ENCODE measurements around the gene MAPKBP1.
"Not testable (repeated sequence)": the region's sequence is repeated elsewhere in the genome, so short reads cannot be mapped to it uniquely, and the experiment has no call there.

Gene MAPKBP1

GRCh38 chr15:41774062-41774881 lies at the start of gene MAPKBP1:
MAPKBP1 (plus strand) TSS chr15:41774484; CDS start chr15:41775276, 792 bp downstream.
- peak; percentile 97 for DNase-seq (ENCODE audit: low read depth)

- peak; percentile 3 for DNase-seq (ENCODE audit: low read depth)
Measured at GRCh38 chr15:41727143-41727542, 47.1 kb upstream of the MAPKBP1 start.

- not testable (repeated sequence) for DNase-seq (ENCODE audit: low read depth)
Measured at GRCh38 chr15:41728061-41728460, 46.2 kb upstream of the MAPKBP1 start.

GRCh38 chr15:41730543-41730942 lies 43.7 kb upstream of the MAPKBP1 start:
- DNase-seq (ENCODE audit: low read depth), result no peak

GRCh38 chr15:41732483-41732882 lies 41.8 kb upstream of the MAPKBP1 start:
- no peak for DNase-seq (ENCODE audit: low read depth)

- DNase-seq (ENCODE audit: low read depth), result no peak
Measured at GRCh38 chr15:41734079-41734478, 40.2 kb upstream of the MAPKBP1 start.

GRCh38 chr15:41735046-41735445 lies 39.2 kb upstream of the MAPKBP1 start:
- DNase-seq (ENCODE audit: low read depth), result no peak

GRCh38 chr15:41735492-41735891 lies 38.8 kb upstream of the MAPKBP1 start:
- DNase-seq (ENCODE audit: low read depth), result not testable (repeated sequence)

- DNase-seq (ENCODE audit: low read depth), result peak; percentile 3
Measured at GRCh38 chr15:41746802-41747201, 27.5 kb upstream of the MAPKBP1 start.

GRCh38 chr15:41756198-41756597 lies 18.1 kb upstream of the MAPKBP1 start:
- DNase-seq (ENCODE audit: low read depth), result no peak

GRCh38 chr15:41772720-41773331 lies 1.5 kb upstream of the MAPKBP1 start:
- peak; percentile 54 for DNase-seq (ENCODE audit: low read depth)

- DNase-seq (ENCODE audit: low read depth), result no peak
Measured at GRCh38 chr15:41773332-41773728, 954 bp upstream of the MAPKBP1 start.

- no peak for DNase-seq (ENCODE audit: low read depth)
Measured at GRCh38 chr15:41773729-41774061, 589 bp upstream of the MAPKBP1 start.

- no peak for DNase-seq (ENCODE audit: low read depth)
Measured at GRCh38 chr15:41774882-41775417, 666 bp downstream of the MAPKBP1 start.

- no peak for DNase-seq (ENCODE audit: low read depth)
Measured at GRCh38 chr15:41775651-41776050, 1.4 kb downstream of the MAPKBP1 start.

GRCh38 chr15:41777421-41777973 lies 3.2 kb downstream of the MAPKBP1 start:
- no peak for DNase-seq (ENCODE audit: low read depth)

GRCh38 chr15:41778521-41778920 lies 4.2 kb downstream of the MAPKBP1 start:
- DNase-seq (ENCODE audit: low read depth), result no peak

GRCh38 chr15:41779662-41780157 lies 5.4 kb downstream of the MAPKBP1 start:
- no peak for DNase-seq (ENCODE audit: low read depth)

GRCh38 chr15:41780266-41780665 lies 6.0 kb downstream of the MAPKBP1 start:
- no peak for DNase-seq (ENCODE audit: low read depth)

- DNase-seq (ENCODE audit: low read depth), result no peak
Measured at GRCh38 chr15:41780727-41781126, 6.4 kb downstream of the MAPKBP1 start.

GRCh38 chr15:41782371-41783282 lies 8.3 kb downstream of the MAPKBP1 start:
- DNase-seq (ENCODE audit: low read depth), result no peak

- no peak for DNase-seq (ENCODE audit: low read depth)
Measured at GRCh38 chr15:41783296-41783695, 9.0 kb downstream of the MAPKBP1 start.

Data from stromal cell of bone marrow (primary cell).